ENCODE data around the gene ROCK1.
"Not testable (repeated sequence)": the region's sequence is repeated elsewhere in the genome, so short reads cannot be mapped to it uniquely, and the experiment has no call there.

DNA sequence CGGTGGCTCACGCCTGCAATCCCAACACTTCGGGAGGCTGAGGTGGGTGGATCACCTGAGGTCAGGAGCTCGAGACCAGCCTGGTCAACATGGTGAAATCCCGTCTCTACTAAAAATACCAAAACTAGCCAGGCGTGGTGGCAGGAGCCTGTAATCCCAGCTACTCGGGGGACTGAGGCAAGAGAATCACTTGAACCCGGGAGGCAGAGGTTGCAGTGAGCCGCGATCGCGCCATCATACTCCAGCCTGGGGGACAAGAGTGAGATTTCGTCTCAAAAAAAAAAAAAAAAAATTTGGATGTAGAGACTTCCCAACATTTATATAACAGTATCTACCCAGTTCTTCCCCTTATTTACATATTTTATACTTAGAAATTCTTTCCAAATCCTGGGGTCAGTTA, 93.4 kb downstream of the ROCK1 start:
- not testable (repeated sequence) for TF ChIP-seq CTCF (IDR thresholded peaks at IDR 0.05; ENCODE audit: extremely low read depth in 1 of 2, insufficient read depth in 1 of 2, low read depth in 1 of 2, low read length in 2 of 2); POLR2A (IDR thresholded peaks at IDR 0.05; ENCODE audit: low read depth, low read length); POLR2AphosphoS5 (IDR thresholded peaks at IDR 0.05; ENCODE audit: insufficient read depth, low read depth, low read length)
